ENCODE data around the gene PRKX.
"Not testable (repeated sequence)": the region's sequence is repeated elsewhere in the genome, so short reads cannot be mapped to it uniquely, and the experiment has no call there.

PRKX gene

GRCh38 chrX:3653111-3653510 is 60.3 kb downstream of the PRKX start:
- DNase-seq (ENCODE audit: low read depth) = no peak

DNA sequence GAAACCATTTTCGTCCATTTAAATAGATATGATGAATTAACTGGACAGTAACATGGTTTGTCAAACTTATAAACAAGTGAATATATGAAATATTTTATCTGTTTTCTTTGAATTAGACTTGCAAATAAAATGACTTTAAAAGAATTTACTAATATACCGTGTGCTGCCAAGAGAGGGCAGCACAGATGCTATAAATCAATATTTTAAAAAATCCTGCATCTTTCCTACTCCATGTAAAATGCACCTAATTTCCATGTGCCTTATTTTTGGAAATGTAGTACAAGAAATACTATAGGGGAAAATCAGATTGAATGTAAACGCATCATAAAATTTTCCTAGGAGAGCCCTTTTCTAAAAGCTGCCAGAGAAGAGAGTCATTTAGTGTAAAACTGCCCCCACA is 62.2 kb downstream of the PRKX start:
- DNase-seq (ENCODE audit: low read depth) = no peak

DNA sequence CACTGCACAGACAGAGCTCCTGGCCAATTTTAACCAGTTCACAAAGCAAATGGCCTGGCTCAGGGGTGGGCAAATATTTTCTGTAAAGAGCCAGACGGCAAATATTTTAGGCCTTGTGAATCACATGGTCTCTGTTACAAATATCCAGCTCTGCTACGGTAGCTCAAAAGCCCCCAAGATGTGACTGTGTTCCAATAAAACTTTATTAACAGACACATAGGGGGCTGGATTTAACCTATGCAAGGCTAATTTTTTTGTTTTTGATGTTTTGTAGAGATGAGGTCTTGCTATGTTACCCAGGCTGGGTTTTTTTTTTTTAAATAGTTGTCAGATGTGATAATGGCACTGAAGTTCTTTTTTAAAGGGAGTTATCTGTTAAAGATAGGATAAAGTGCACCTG is 65.4 kb downstream of the PRKX start:
- DNase-seq (ENCODE audit: low read depth) = no peak

- not testable (repeated sequence) for DNase-seq (ENCODE audit: low read depth)
Observed at GRCh38 chrX:3639858-3640631, 73.4 kb downstream of the PRKX start.

DNA sequence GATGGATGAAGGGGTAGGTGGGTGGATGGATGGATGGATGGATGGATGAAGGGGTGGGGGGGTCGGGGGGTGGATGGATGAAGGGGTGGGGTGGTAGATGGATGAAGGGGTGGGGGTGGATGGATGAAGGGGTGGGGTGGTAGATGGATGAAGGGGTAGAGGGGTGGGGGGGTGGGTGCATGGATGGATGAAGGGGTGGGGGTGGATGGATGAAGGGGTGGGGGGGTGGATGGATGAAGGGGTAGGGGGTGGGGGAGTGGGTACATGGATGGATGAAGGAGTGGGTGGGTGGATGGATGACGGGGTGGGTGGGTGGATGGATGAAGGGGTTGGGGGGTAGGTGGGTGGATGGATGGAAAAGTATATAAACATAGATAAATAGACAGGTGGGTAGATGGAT is 74.2 kb downstream of the PRKX start:
- no peak for DNase-seq (ENCODE audit: low read depth)

DNA sequence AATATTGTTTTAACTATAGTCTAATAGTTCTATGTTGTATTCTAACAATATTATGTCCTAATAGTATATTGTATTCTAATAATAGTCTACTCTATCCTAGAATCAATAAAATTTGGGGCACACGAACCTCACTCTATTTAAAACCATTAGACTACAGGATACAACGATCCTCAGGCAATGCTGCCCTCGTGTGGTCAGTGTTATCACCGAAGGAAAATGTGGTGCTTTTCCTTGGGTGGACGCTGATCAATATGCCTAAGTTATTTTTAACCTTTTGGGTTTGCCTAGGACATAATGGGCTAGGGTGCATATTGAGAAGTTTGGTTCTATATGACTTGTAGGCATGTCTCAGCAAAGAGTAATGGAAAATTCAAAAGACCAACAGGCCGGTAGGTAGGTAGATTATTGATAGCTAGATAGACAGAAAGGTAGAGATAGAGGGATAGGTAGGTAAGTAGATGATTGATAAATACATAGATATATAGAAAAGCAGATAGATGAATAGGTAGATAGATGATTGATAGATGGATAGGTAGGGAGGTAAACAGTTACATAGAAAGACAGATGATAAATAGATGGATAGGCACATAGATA is 75.1 kb downstream of the PRKX start:
- DNase-seq (ENCODE audit: low read depth) = no peak

DNA sequence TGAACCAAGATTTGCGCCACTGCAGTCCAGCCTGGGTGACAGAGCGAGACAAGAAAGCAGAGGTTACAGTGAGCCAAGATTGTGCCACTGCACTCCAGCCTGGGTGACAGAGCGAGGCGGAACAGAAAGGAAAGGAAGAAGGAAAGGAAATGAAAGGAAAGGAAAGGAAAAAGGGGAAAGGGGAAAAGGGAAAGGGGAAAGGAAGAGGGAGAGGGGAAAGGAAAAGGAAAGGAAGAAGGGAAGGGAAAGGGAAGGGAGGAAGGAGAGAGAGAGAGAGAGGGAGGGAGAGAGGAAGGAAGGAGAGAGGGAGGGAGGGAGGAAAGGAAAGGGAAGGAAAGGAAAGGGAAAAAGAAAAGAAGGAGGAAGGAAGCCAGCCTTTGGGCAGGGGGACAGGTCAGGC is 76.6 kb downstream of the PRKX start:
- no peak for DNase-seq (ENCODE audit: low read depth)

- DNase-seq (ENCODE audit: low read depth) = no peak
Observed at GRCh38 chrX:3631196-3631595, 82.3 kb downstream of the PRKX start.

- no peak for DNase-seq (ENCODE audit: low read depth)
Observed at GRCh38 chrX:3627594-3627993, 85.9 kb downstream of the PRKX start.

DNA sequence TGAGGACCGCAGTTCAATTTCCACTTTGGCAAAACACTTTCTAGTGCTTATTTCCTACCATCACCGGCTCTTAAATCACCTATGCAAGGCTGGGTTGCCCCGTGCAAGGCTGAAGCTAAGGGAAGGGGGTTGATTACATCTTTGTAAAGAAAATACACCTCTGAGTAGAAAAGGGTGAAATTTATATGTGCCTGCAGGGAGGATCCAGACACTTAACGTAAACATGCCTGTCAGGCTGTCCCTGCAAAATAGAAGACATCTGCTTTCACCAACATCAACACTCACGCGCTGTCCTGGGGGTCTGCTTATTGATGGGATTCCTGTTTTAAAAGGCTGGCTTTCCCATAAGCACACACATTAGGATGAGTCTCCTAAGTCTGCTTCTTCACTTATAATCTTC is 92.0 kb downstream of the PRKX start:
- no peak for DNase-seq (ENCODE audit: low read depth)

DNA sequence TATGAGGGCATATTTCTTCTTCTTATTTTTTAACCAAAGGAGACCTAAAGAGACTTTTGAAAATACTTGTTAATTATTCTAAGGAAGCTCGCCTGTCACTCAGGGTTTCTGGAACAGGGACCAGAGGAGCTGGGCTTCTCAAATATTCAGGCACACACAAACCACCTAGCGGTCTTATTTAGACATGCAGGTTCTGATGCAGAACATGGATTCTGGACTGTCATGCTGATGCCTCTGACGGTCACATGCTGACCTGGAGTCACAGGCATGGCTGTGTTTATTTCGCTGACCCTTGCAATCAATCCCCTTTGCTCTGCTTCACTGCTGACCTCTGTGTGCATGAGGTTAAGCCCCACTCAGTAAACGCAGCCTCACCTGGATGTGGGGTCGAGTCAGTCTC is 101.7 kb downstream of the PRKX start:
- not testable (repeated sequence) for DNase-seq (ENCODE audit: low read depth)

GRCh38 chrX:3609810-3610209 is 103.6 kb downstream of the PRKX start:
- no peak for DNase-seq (ENCODE audit: low read depth)

DNA sequence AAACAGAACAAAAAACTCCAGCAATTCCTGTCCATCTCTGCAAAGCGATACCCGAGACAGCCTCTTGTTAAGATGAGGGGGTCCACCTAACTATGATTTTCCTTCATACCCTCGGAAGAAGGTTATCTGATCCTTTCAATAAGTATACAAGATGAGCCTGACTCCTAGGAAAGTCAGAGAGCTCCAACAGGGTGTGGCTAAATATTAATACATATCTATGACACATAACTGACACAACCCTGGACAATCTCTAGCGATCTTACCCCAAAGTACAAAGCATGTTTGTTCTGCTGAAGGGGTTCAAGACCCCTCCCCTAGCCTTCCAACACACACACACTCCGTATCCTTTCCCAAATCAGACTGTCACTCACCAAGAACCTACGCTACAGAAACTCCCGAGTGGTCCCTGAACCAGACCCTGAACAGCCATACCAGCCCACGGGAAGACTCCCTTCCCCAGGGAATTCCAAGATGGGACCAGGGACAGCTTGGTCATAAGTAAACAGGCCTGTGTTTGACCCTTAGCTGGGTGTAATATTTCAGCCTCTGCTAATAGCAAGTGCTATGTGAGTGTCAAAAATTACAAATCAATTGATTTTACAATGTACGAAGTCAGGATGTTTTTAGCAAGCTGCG is 110.3 kb downstream of the PRKX start:
- DNase-seq (ENCODE audit: low read depth) = no peak

GRCh38 chrX:3599802-3600430 is 113.5 kb downstream of the PRKX start:
- DNase-seq (ENCODE audit: low read depth) = no peak

DNA sequence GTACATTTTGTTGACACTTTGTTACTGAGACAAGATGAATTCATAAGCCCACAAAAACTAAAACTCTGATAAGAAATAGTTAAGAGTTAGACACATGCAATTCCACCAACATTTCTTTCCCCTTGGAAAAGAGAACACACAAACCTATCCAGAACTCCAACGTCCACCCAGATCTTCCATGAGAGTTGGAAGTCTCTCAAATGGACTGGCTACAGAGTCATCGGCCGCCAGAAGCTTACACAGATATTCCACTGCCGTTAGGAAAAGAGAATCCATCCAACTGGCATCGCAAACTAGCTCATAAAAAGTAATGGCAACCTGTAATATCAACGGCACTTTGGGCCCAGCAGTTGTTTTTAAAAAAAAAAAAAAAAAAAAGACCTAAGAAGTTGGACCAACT is 114.7 kb downstream of the PRKX start:
- no peak for DNase-seq (ENCODE audit: low read depth)

DNA sequence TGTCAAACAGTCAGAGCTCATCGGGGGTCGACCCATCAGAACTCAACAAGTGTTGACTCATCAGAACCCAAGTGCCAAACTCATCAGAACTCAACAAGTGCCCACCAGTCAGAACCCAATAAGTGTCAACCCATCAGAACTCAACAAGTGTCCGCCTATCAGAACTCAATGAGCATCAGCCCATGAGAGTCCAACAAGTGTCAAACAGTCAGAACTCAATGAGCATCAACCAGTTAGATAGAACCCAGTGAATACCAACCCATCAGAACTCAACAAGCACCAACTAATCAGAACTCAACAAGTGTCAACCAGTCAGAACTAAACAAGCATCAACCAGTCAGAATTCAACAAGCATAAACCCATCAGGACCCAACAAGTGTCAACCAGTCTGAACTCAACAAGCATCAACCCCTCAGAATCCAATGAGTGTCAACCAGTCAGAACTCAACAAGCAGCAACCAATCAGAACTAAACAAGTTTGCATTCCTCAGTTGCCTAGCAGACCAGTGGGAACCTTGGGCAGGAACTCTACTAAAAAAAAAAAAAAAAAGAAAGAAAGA is 115.3 kb downstream of the PRKX start:
- DNase-seq (ENCODE audit: low read depth) = no peak

DNA sequence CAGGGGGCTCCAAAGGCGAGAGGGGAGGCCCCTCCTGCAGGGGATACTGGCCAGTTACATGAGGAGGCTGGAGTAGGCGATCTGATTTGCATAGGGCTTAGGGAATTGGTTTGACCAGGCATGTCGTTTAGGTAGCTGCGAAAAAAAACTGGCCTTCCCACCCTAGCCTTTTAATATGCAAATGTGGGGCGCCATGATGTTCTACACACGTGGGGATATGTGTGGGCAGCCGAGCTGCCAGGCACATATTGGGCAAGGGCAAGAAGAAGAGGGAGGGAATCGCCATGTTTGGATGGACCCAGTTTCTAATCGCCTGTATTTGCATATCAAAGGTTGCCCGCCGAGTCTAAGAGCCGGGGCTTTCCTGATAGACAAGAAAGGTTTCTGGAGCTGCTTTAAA is 121.3 kb downstream of the PRKX start:
- DNase-seq (ENCODE audit: low read depth) = no peak

DNA sequence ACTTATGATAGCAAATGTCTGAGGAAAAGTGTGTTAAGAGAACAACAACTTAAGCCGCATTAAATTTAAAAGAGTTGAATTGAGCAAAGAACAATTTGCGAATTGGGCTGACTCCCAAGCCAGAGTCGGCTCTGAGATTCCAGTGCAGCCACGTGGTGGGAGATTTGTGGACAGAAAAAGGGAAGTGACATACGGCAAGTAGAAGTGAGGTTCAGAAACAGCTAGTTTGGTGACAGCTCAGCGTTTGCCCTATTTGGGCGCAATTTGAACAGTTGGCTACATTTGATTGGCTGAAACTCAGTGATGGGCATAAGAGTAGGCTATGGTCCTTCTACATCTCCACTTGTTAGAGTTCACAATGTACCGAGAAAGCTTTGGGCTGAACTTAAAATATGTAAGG is 124.0 kb downstream of the PRKX start:
- DNase-seq (ENCODE audit: low read depth) = no peak

DNA sequence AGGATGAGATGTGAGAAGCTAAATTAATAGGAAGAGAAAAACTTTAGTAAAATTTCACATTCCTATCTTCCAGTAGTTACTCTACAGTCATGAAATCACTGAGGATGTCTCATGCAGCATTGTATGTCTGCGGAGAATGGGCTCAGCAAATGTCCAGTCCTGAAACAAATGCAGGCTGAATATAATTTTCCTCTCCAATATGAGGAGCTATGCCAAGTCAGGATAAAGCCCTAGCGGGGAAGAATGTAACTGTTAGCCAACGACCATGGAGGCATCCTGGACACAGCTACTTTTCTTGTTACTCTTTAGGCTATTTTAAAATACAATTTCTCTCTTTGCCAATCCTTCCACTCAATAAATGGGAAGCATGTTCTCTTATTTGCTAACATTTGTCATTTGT is 127.7 kb downstream of the PRKX start:
- DNase-seq (ENCODE audit: low read depth) = no peak

- DNase-seq (ENCODE audit: low read depth) = no peak
Observed at GRCh38 chrX:3584415-3584996, 128.9 kb downstream of the PRKX start.

DNA sequence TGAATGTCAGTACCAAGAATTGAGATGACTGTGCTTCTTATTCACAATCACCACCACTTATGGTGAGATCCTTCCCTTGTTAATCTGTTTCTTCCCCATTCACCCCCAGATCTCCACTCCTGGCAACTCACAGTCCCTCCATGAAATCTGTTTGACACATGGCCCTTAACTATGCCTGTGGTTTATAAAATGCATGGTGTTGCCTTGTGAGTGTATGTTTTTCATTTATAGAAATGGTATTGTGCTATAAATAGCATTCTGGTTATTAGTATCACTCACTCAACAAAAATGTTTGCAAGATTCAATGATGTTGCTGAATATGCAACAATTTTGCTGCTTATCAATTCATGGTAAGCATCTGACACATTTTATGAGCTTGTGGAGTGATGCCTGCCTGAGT is 131.0 kb downstream of the PRKX start:
- no peak for DNase-seq (ENCODE audit: low read depth)

DNA sequence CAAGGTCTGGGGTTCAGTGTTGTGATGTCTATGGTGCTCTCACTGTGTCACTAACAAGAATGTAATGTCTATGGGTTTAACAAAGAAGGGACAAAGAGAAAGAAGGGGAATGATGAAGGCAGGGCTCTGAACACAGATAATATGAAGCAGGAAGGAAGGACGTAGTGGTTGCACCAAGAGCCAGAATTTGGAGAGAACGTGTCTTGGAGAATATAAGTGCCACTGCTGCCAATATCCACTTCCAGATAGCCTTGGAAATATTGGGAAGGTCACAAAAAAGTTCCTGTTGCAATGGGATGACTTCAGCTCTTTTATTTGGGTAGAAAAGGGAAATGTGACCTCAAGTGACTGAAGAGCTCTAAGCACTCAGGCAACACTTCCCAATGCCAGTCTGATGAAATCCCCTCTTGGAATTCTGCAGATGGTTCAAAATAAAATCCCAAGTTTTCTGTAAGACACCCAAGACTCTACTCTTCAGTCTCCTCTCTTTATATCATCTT is 131.8 kb downstream of the PRKX start:
- no peak for DNase-seq (ENCODE audit: low read depth)

All from HS-27A (cell line).